Muscle layer of colon (tissue), 2 donors: Measurements from ENCODE around the gene TOR1AIP1.

ENCODE experiments used
- H3K27ac ChIP-seq: one replicate; pipeline ENCODE4 v1.7.0; 2013; ENCODE audit warnings: low read depth, mild to moderate bottlenecking, low read length, moderate library complexity
- H3K27me3 ChIP-seq, 2 donors: one replicate each; pipeline ENCODE4 v1.7.0; 2013; ENCODE audit warnings: low read length in 2 of 2, mild to moderate bottlenecking in 2 of 2; ENCODE audit not compliant: insufficient read depth in 2 of 2, control insufficient read depth in 1 of 2
- H3K36me3 ChIP-seq: one replicate; pipeline ENCODE4 v1.7.0; 2013; ENCODE audit warnings: mild to moderate bottlenecking, low read length; ENCODE audit not compliant: insufficient read depth
- H3K4me1 ChIP-seq: one replicate; pipeline ENCODE4 v1.7.0; 2013; ENCODE audit warnings: mild to moderate bottlenecking, low read length; ENCODE audit not compliant: insufficient read depth
- H3K4me3 ChIP-seq, 2 donors: one replicate each; pipeline ENCODE4 v1.7.0; 2013; ENCODE audit warnings: low read length in 2 of 2, low read depth in 1 of 2, mild to moderate bottlenecking in 1 of 2, moderate library complexity in 1 of 2
- H3K9ac ChIP-seq: one replicate; pipeline ENCODE4 v1.7.0; 2013; ENCODE audit warnings: low read length
- H3K9me3 ChIP-seq: one replicate; pipeline ENCODE4 v1.7.0; 2013; ENCODE audit warnings: mild to moderate bottlenecking, low read length
- donor health status: abdominal sarcoma.
- donor health status: Adenocarcinoma of cecum.

TOR1AIP1 gene

GRCh38 chr1:179968994-179969919, 87.2 kb downstream of the TOR1AIP1 start:
- H3K9me3 ChIP-seq, result no peaks in the 10 kb centered on the region
- H3K36me3 ChIP-seq, result no peaks in the 10 kb centered on the region
- H3K4me1 ChIP-seq, result peaks cover 28% of the 10 kb centered on the region
- no peak overlapping the region for H3K27ac ChIP-seq
- no peaks in the 10 kb centered on the region for H3K27me3 ChIP-seq
- H3K4me3 ChIP-seq, result no peak overlapping the region
- H3K9ac ChIP-seq, result no peak overlapping the region
